Measurements from ENCODE around the gene LRBA. TPM values are rescaled to one million over a fixed set of nuclear protein-coding genes. Genes with fewer than 3 reads are reported as not detected.
"Not testable (repeated sequence)": the region's sequence is repeated elsewhere in the genome, so short reads cannot be mapped to it uniquely, and the experiment has no call there.

LRBA gene
- total RNA-seq, 4 donors from 2014 or later: 13.3 to 21.2 (median 20.1) TPM

DNA sequence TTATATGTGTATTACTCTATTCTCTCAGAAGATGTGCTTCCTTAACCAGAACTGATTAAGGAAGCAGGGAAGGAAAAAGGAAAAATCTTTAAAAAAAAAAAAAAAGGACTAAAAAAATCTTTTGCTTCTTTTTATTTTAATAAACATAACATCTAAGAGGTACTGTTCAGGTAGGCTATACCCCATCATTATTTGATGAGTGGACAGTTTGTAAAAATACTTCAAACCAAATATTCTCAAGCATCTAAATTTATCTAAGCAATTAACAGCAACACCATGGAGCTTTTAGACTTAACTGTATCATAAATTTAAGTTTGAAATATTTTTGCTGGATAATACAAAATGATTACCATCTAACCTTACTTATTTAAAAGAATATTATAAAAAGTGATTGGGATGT, 264.3 kb downstream of the LRBA start:
- no peaks in the 10 kb centered on the region for H3K9me3 ChIP-seq
- no peaks in the 10 kb centered on the region for H3K36me3 ChIP-seq
- no peaks in the 10 kb centered on the region for H3K27me3 ChIP-seq
- intact Hi-C loops (cut with DNase I): no loop called here
- H3K4me1 ChIP-seq: no peaks in the 10 kb centered on the region
- no peak overlapping the region for H3K4me3 ChIP-seq
- no peak overlapping the region for H3K27ac ChIP-seq (replicated peaks in 1 of 4)
- TF ChIP-seq, protein P1, sequence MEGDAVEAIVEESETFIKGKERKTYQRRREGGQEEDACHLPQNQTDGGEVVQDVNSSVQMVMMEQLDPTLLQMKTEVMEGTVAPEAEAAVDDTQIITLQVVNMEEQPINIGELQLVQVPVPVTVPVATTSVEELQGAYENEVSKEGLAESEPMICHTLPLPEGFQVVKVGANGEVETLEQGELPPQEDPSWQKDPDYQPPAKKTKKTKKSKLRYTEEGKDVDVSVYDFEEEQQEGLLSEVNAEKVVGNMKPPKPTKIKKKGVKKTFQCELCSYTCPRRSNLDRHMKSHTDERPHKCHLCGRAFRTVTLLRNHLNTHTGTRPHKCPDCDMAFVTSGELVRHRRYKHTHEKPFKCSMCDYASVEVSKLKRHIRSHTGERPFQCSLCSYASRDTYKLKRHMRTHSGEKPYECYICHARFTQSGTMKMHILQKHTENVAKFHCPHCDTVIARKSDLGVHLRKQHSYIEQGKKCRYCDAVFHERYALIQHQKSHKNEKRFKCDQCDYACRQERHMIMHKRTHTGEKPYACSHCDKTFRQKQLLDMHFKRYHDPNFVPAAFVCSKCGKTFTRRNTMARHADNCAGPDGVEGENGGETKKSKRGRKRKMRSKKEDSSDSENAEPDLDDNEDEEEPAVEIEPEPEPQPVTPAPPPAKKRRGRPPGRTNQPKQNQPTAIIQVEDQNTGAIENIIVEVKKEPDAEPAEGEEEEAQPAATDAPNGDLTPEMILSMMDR (IDR thresholded peaks at IDR 0.05): no peak
- TF ChIP-seq EP300 (IDR thresholded peaks at IDR 0.05): no peak
- no peak for TF ChIP-seq POLR2A (IDR thresholded peaks at IDR 0.05; ENCODE audit: low read depth)
- no peak for TF ChIP-seq POLR2AphosphoS5 (IDR thresholded peaks at IDR 0.05)
- no peak for DNase-seq (ENCODE audit: extremely low spot score)

DNA sequence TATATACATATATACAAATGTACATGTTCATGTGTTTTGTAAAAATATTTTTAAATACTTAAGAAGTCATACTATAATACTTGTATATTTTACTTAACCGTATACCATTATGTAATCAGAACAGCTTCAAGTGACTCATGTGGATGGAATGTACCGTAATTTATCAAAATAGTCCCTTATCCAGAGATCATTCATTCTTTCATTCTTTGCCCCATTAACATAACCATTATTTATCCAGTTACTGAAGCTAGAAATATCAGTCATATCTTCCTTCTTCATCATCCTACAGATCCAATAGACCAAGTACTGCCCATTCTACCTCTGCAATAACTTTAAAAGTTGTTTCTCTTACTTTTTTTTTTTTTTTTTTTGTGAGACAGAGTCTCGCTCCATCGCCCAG, 268.9 kb downstream of the LRBA start:
- TF ChIP-seq, protein P1 (IDR thresholded peaks at IDR 0.05): no peak
- TF ChIP-seq EP300 (IDR thresholded peaks at IDR 0.05): no peak
- TF ChIP-seq POLR2A (IDR thresholded peaks at IDR 0.05; ENCODE audit: low read depth): no peak
- no peak for TF ChIP-seq POLR2AphosphoS5 (IDR thresholded peaks at IDR 0.05)
- Histone ChIP-seq H3K36me3 (no peaks in the 10 kb centered on the region), H3K27me3 (no peaks in the 10 kb centered on the region), H3K4me3 (no peak overlapping the region), H3K9me3 (no peaks in the 10 kb centered on the region), H3K4me1 (no peaks in the 10 kb centered on the region), H3K27ac (replicated peaks in 1 of 4) (no peak overlapping the region)
- intact Hi-C loops (cut with DNase I): no loop called here
- no peak for DNase-seq (ENCODE audit: extremely low spot score)
- 83% methylated on average over 4 of the region's 4 CpGs for WGBS

DNA sequence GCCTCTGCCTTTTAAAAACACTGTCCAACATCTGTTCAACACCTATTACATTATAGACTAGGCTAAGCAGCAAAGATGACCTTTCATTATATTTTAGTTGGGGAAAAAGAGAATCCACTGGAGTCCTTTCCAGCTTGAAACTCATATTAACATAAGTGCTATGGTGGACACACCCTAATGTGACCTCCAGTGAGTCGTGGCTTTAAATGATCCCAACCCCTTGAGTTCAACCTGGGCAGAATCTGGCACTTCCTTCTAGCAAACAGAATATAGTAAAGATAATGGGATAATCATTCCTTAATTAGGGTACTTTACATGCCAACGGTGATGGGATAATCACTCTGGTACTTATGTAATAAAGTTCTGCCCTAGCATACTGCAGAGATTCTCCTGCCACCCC, 270.5 kb downstream of the LRBA start:
- WGBS: 78% methylated on average over 2 of the region's 2 CpGs
- no peaks in the 10 kb centered on the region for H3K9me3 ChIP-seq
- DNase-seq (ENCODE audit: extremely low spot score): no peak
- TF ChIP-seq POLR2AphosphoS5 (IDR thresholded peaks at IDR 0.05) (no peak), EP300 (IDR thresholded peaks at IDR 0.05) (no peak), POLR2A (IDR thresholded peaks at IDR 0.05; ENCODE audit: low read depth) (no peak)
- TF ChIP-seq, protein P1 (IDR thresholded peaks at IDR 0.05): no peak
- intact Hi-C loops (cut with DNase I): no loop called here
- no peak overlapping the region for H3K4me3 ChIP-seq
- no peaks in the 10 kb centered on the region for H3K4me1 ChIP-seq
- H3K27ac ChIP-seq (replicated peaks in 1 of 4): no peak overlapping the region
- no peaks in the 10 kb centered on the region for H3K27me3 ChIP-seq
- no peaks in the 10 kb centered on the region for H3K36me3 ChIP-seq

DNA sequence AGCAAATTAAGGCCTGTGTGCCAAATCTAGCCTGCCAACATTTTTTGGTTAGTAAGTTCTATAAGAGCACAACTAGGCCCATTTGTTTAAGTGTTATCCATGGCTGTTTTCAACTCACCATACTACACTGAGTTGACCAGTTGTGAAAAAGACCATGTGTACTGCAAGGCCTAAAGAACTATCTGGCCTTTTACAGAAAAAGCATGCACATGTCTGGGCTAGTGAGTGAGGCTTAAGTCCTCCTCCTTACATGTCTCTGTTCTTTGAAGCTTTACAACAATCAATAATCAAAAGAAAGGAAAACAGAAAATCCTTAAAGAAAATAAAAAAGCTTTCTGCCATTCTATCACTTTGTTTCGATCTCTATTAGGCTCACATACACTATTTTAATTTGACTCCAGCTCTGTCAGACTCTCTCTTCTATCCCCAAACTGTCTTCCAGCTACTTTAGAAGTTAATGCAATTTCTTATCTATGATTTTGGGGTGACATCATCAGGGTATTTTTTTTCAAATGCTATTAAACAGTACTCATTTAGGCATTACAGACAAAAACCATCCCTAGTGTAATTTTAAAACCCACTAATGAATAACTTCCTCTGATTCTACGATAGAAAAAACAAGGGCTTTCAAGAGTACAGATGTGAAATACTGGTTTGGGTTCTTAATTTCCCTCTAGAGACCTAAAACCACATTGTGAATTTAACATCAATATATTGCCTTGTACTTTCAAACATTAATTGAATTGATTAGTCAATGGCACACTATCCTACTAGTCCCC, 271.3 kb downstream of the LRBA start:
- Histone ChIP-seq H3K27ac (replicated peaks in 1 of 4) (no peak overlapping the region), H3K4me3 (no peak overlapping the region), H3K4me1 (no peaks in the 10 kb centered on the region), H3K36me3 (no peaks in the 10 kb centered on the region), H3K27me3 (no peaks in the 10 kb centered on the region), H3K9me3 (no peaks in the 10 kb centered on the region)
- 69% methylated on average over 2 of the region's 2 CpGs for WGBS
- intact Hi-C loops (cut with DNase I): no loop called here
- TF ChIP-seq EP300 (IDR thresholded peaks at IDR 0.05) (no peak), POLR2A (IDR thresholded peaks at IDR 0.05; ENCODE audit: low read depth) (no peak), POLR2AphosphoS5 (IDR thresholded peaks at IDR 0.05) (no peak)
- TF ChIP-seq, protein P1 (IDR thresholded peaks at IDR 0.05): no peak
- no peak for DNase-seq (ENCODE audit: extremely low spot score)

DNA sequence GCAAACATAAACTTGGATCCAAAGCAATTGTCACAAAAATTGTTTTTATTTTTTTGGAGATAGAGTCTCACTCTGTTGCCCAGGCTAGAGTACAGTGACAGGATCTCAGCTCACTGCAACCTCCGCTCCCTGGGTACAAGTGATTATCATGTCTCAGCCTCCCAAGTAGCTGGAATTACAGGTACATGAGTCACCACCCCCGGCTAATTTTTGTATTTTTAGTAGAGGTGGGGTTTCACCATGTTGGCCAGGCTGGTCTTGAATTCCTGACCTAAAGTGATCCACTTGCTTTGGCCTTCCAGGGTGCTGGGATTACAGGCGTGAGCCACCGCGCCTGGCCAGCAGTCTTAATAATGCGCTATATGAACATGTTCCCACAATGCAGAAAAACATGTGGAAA, 272.2 kb downstream of the LRBA start:
- 82% methylated on average over 6 of the region's 6 CpGs for WGBS
- intact Hi-C loops (cut with DNase I); DNase-seq (ENCODE audit: extremely low spot score): not testable (repeated sequence)

More for the DNA sequence above, 272.2 kb downstream of the LRBA start:
- not testable (repeated sequence) for H3K27ac ChIP-seq (replicated peaks in 1 of 4); H3K4me1 ChIP-seq; H3K4me3 ChIP-seq; H3K27me3 ChIP-seq; H3K36me3 ChIP-seq; H3K9me3 ChIP-seq
